IMR-90 (cell line): Measurements from ENCODE around the gene SLC44A5. TPM values are rescaled to one million over a fixed set of nuclear protein-coding genes. Genes with fewer than 3 reads are reported as not detected.

ENCODE experiments used
- ATAC-seq: fragments of 200-7000 bp; cut with Tn5 transposase; 2 replicates; pipeline ENCODE4 v1.9.1; 2020; ENCODE audit warnings: low read depth, mild to moderate bottlenecking, moderate library complexity
- BruUV-seq: library from RNA; stranded (reverse); fragments of 400-500 nt; replicated peaks from 2 replicates; lab custom pipeline; 2021; lab: Mats Ljungman, UMichigan
- CTCF ChIA-PET: fragments of 300-600 bp; formaldehyde crosslinking; extraction: SDS; loops from one replicate; lab custom pipeline; 2021; ENCODE audit warnings: antibody characterized with exemption; lab: Yijun Ruan, JAX
- POLR2A ChIA-PET: fragments of 300-600 bp; sonication (Branson Sonifier 250); formaldehyde crosslinking; loops from one replicate; lab custom pipeline; 2022; ENCODE audit warnings: antibody characterized with exemption; ENCODE audit not compliant: unreplicated experiment; lab: Charles Lee
- DNase-seq: peaks from one replicate; pipeline ENCODE4 v3.0.0; 2013
- H2AFZ ChIP-seq: replicated peaks from 2 replicates; pipeline ENCODE3; 2013; ENCODE audit warnings: low read length, mild to moderate bottlenecking; ENCODE audit not compliant: poor library complexity
- H2AK5ac ChIP-seq: 2 replicates; pipeline ENCODE4 v1.6.1; 2013; ENCODE audit warnings: low read depth, low read length, inconsistent platforms
- H2AK9ac ChIP-seq: replicated peaks from 2 replicates; pipeline ENCODE3; 2013; ENCODE audit warnings: mild to moderate bottlenecking, low read depth, low read length, moderate library complexity; ENCODE audit not compliant: poor library complexity
- H2BK120ac ChIP-seq: 2 replicates; pipeline ENCODE4 v1.6.1; 2013; ENCODE audit warnings: low read depth, low read length, inconsistent platforms
- H2BK15ac ChIP-seq: 3 replicates; pipeline ENCODE4 v1.6.1; 2013; ENCODE audit warnings: low read depth, low read length, inconsistent platforms
- H2BK20ac ChIP-seq: 2 replicates; pipeline ENCODE4 v1.6.1; 2013; ENCODE audit warnings: low read depth, mild to moderate bottlenecking, inconsistent platforms, low read length, moderate library complexity
- H2BK5ac ChIP-seq: 2 replicates; pipeline ENCODE4 v1.6.1; 2013; ENCODE audit warnings: mild to moderate bottlenecking, low read depth, low read length, inconsistent platforms; ENCODE audit not compliant: poor library complexity, severe bottlenecking
- H3K14ac ChIP-seq: replicated peaks from 2 replicates; pipeline ENCODE4 v1.6.1; 2013; ENCODE audit warnings: low read depth, low read length, inconsistent platforms
- H3K18ac ChIP-seq: 2 replicates; pipeline ENCODE4 v1.6.1; 2013; ENCODE audit warnings: low read depth, low read length, control low read depth
- H3K23ac ChIP-seq: 2 replicates; pipeline ENCODE4 v1.6.1; 2013; ENCODE audit warnings: low read depth, low read length, inconsistent platforms
- H3K27ac ChIP-seq: 2 replicates; pipeline ENCODE4 v1.5.1; 2013; ENCODE audit warnings: mild to moderate bottlenecking, control low read depth, low read length; ENCODE audit not compliant: insufficient read depth
- H3K27me3 ChIP-seq: 2 replicates; pipeline ENCODE4 v1.6.1; 2013; ENCODE audit warnings: low read length; ENCODE audit not compliant: control insufficient read depth, insufficient read depth
- H3K36me3 ChIP-seq: 2 replicates; pipeline ENCODE4 v1.6.1; 2013; ENCODE audit warnings: low read length, mixed read lengths; ENCODE audit not compliant: control insufficient read depth, insufficient read depth
- H3K4ac ChIP-seq: 2 replicates; pipeline ENCODE4 v1.6.1; 2013; ENCODE audit warnings: low read depth, low read length, inconsistent platforms
- H3K4me1 ChIP-seq: 2 replicates; pipeline ENCODE4 v1.6.1; 2013; ENCODE audit warnings: low read length, mixed read lengths; ENCODE audit not compliant: control insufficient read depth, insufficient read depth
- H3K4me2 ChIP-seq: 2 replicates; pipeline ENCODE4 v1.6.1; 2013; ENCODE audit warnings: low read depth, mild to moderate bottlenecking, control low read depth, low read length, moderate library complexity
- H3K4me3 ChIP-seq: 2 replicates; pipeline ENCODE4 v1.5.1; 2013; ENCODE audit warnings: low read depth, mild to moderate bottlenecking, control low read depth, low read length, moderate library complexity; ENCODE audit not compliant: insufficient read depth
- H3K56ac ChIP-seq: 2 replicates; pipeline ENCODE4 v1.6.1; 2013; ENCODE audit warnings: low read length, inconsistent platforms; ENCODE audit not compliant: insufficient read depth; ENCODE audit errors: extremely low read depth
- H3K79me1 ChIP-seq, 2 experiments: 2 replicates each; pipeline ENCODE4 v1.6.1; 2013; ENCODE audit warnings: low read length in 2 of 2, inconsistent platforms in 1 of 2, low read depth in 1 of 2
- H3K9ac ChIP-seq: 2 replicates; pipeline ENCODE4 v1.6.1; 2013; ENCODE audit warnings: low read depth, low read length, control low read depth
- H3K9me1 ChIP-seq: 2 replicates; pipeline ENCODE4 v1.6.1; 2013; ENCODE audit warnings: low read length, inconsistent platforms; ENCODE audit not compliant: insufficient read depth
- H3K9me3 ChIP-seq: 2 replicates; pipeline ENCODE4 v1.6.1; 2013; ENCODE audit warnings: low read length; ENCODE audit not compliant: control insufficient read depth, insufficient read depth
- H4K20me1 ChIP-seq: 2 replicates; pipeline ENCODE4 v1.6.1; 2013; ENCODE audit warnings: low read length, inconsistent platforms; ENCODE audit not compliant: insufficient read depth
- H4K5ac ChIP-seq: 2 replicates; pipeline ENCODE4 v1.6.1; 2013; ENCODE audit warnings: mild to moderate bottlenecking, low read depth, low read length, control low read depth
- H4K8ac ChIP-seq, 2 experiments: 2 replicates each; pipeline ENCODE4 v1.6.1; 2013; ENCODE audit warnings: low read depth in 2 of 2, low read length in 2 of 2, control low read depth in 1 of 2, inconsistent platforms in 1 of 2
- H4K91ac ChIP-seq: 2 replicates; pipeline ENCODE4 v1.6.1; 2013; ENCODE audit warnings: low read depth, low read length, inconsistent platforms; ENCODE audit not compliant: insufficient read depth
- BHLHE40 ChIP-seq: fragments of 150-350 bp; IDR thresholded peaks from 2 replicates; pipeline ENCODE4 v1.6.1; 2016; ENCODE audit warnings: mild to moderate bottlenecking, low read depth, low read length
- CEBPB ChIP-seq: IDR thresholded peaks from 2 replicates; pipeline ENCODE4 v1.6.1; 2012; ENCODE audit warnings: low read depth, low read length, improper control_type of control experiment
- CHD1 ChIP-seq: IDR thresholded peaks from 2 replicates; pipeline ENCODE4 v1.6.1; 2012; ENCODE audit warnings: low read depth, low read length, improper control_type of control experiment
- CTCF ChIP-seq: conservative IDR thresholded peaks from 2 replicates; pipeline ENCODE4 v1.5.1; 2012; ENCODE audit warnings: mild to moderate bottlenecking, low read depth, low read length, improper control_type of control experiment
- ELK1 ChIP-seq: fragments of 150-350 bp; IDR thresholded peaks from 2 replicates; pipeline ENCODE4 v1.6.1; 2016; ENCODE audit warnings: low read depth, mild to moderate bottlenecking, low read length, moderate library complexity, borderline replicate concordance
- FOS ChIP-seq: fragments of 150-350 bp; IDR thresholded peaks from 2 replicates; pipeline ENCODE4 v1.6.1; 2016; ENCODE audit warnings: low read depth, low read length
- MAFK ChIP-seq: IDR thresholded peaks from 2 replicates; pipeline ENCODE4 v1.6.1; 2012; ENCODE audit warnings: low read depth, low read length, improper control_type of control experiment
- MAZ ChIP-seq: IDR thresholded peaks from 2 replicates; pipeline ENCODE4 v1.6.1; 2012; ENCODE audit warnings: low read depth, mild to moderate bottlenecking, low read length, improper control_type of control experiment, moderate library complexity, borderline replicate concordance
- NFE2L2 ChIP-seq: fragments of 150-350 bp; IDR thresholded peaks from 2 replicates; pipeline ENCODE4 v1.6.1; 2016; ENCODE audit warnings: low read depth, mild to moderate bottlenecking, low read length
- POLR2A ChIP-seq: IDR thresholded peaks from 2 replicates; pipeline ENCODE4 v1.6.1; 2012; ENCODE audit warnings: mild to moderate bottlenecking, low read depth, low read length
- RAD21 ChIP-seq: IDR thresholded peaks from 2 replicates; pipeline ENCODE4 v1.6.1; 2012; ENCODE audit warnings: low read length, improper control_type of control experiment
- RCOR1 ChIP-seq: IDR thresholded peaks from 2 replicates; pipeline ENCODE4 v1.6.1; 2012; ENCODE audit warnings: mild to moderate bottlenecking, low read length, improper control_type of control experiment; ENCODE audit not compliant: insufficient replicate concordance
- RFX5 ChIP-seq: IDR thresholded peaks from 2 replicates; pipeline ENCODE4 v1.8.0; 2012; ENCODE audit warnings: low read depth, mild to moderate bottlenecking, low read length, moderate library complexity
- WGBS, 2 experiments: methylation state at CpG; one replicate each; pipeline versions ENCODE4 v1.1.5 to v1.1.7; 2013; ENCODE audit warnings: missing lambda C conversion rate in 2 of 2; ENCODE audit not compliant: insufficient read length in 1 of 2; ENCODE audit errors: extremely low coverage in 2 of 2; 5-methylcytosine and 5-hydroxymethylcytosine counted together
- dilution Hi-C: fragments of 300-500 bp; cut with HindIII; formaldehyde crosslinking; loops from one replicate; pipeline ENCODE4 v1.14.3; 2018; ENCODE audit warnings: low sequenced_read_pairs; ENCODE audit not compliant: unreplicated experiment
- in situ Hi-C: fragments of 300-500 bp; cut with MboI; formaldehyde crosslinking; loops from 3 replicates; pipeline ENCODE4 v1.14.3; 2019; ENCODE audit warnings: low sequenced_read_pairs, inconsistent platforms, mixed read lengths
- intact Hi-C: fragments of 100-400 bp; cut with micrococcal nuclease; formaldehyde crosslinking; loops from 2 replicates; pipeline ENCODE4 v1.10.0; 2022
- polyA plus RNA-seq, 3 experiments: library from polyadenylated mRNA; depleted of rRNA; stranded (reverse); fragments of >200 nt; gene quantifications; 2 replicates each; pipeline ENCODE4 v1.2.3, GENCODE V29; 2012; ENCODE audit warnings: low replicate concordance in 1 of 3
- total RNA-seq: library from RNA; depleted of rRNA; stranded (reverse); fragments of >200 nt; gene quantifications from 2 replicates; pipeline ENCODE4 v1.2.3, GENCODE V29; 2012

Gene SLC44A5
- total and polyA plus RNA-seq, 2 of the 4 experiments (the other 2 are of a cell fraction): under 0.01 TPM; not detected in 1

- no CpG with 5 or more reads among the region's 1 CpG for WGBS, 2 experiments
- Histone ChIP-seq H2BK5ac (no peak overlapping the region), H3K56ac (no peak overlapping the region), H3K79me1 (no peaks in the 10 kb centered on the region), H4K5ac (no peak overlapping the region), H3K9me3 (peaks cover 1% of the 10 kb centered on the region; the same call in 1 of the 2 replicates), H4K91ac (no peak overlapping the region), H2AFZ (no peak overlapping the region), H2AK5ac (no peak overlapping the region), H2AK9ac (no peak overlapping the region), H3K4me2 (no peak overlapping the region), H3K27me3 (no peaks in the 10 kb centered on the region), H3K14ac (no peak overlapping the region), H4K8ac (no peak overlapping the region), H3K9me1 (no peaks in the 10 kb centered on the region), H4K20me1 (no peaks in the 10 kb centered on the region), H3K4ac (no peak overlapping the region), H2BK15ac (no peak overlapping the region), H2BK120ac (no peak overlapping the region), H3K9ac (no peak overlapping the region), H3K36me3 (no peaks in the 10 kb centered on the region), H3K4me1 (no peaks in the 10 kb centered on the region), H3K27ac (no peak overlapping the region), H2BK20ac (no peak overlapping the region), H3K23ac (no peak overlapping the region), H3K18ac (no peak overlapping the region), H3K4me3 (no peak overlapping the region)
- CTCF ChIA-PET: no interaction called here
- in situ Hi-C loops (no loop called here), dilution Hi-C loops (no loop called here), intact Hi-C loops (loop anchor here (10.0 kb wide), 1 partner anchor 531 kb away; the partner anchor contains the start of gene MSH4)
- POLR2A ChIA-PET: no interaction called here
- TF ChIP-seq NFE2L2 (no peak), FOS (no peak), BHLHE40 (no peak), MAFK (no peak), CEBPB (no peak), POLR2A (no peak), CTCF (no peak), CHD1 (no peak), RAD21 (no peak), RCOR1 (no peak), RFX5 (no peak), MAZ (no peak), ELK1 (no peak)
- BruUV-seq: no TSS peak
- ATAC-seq (no peak), DNase-seq (no peak)
Observed at GRCh38 chr1:75264112-75264511, 346.8 kb downstream of the SLC44A5 start.
